GM12801 (cell line): ENCODE measurements around the gene MMGT1.

Source experiments
- CTCF ChIP-seq: IDR thresholded peaks from one replicate; pipeline ENCODE4 v1.5.1; 2011; ENCODE audit warnings: control low read depth; ENCODE audit not compliant: insufficient read length; ENCODE audit errors: extremely low read depth

MMGT1 gene

GRCh38 chrX:135974279-135974856 lies 580 bp upstream of the MMGT1 start:
- TF ChIP-seq CTCF, result no peak

- TF ChIP-seq CTCF, result no peak
These were observed 702 bp downstream of the MMGT1 start for GRCh38 chrX:135973025-135973547.

- no peak for TF ChIP-seq CTCF
These were observed 22.5 kb downstream of the MMGT1 start for GRCh38 chrX:135951291-135951690.

GRCh38 chrX:135944486-135944885 lies 29.3 kb downstream of the MMGT1 start:
- no peak for TF ChIP-seq CTCF

GRCh38 chrX:135931644-135932487 lies 41.9 kb downstream of the MMGT1 start:
- TF ChIP-seq CTCF, result no peak

GRCh38 chrX:135927897-135928296 lies 45.9 kb downstream of the MMGT1 start:
- TF ChIP-seq CTCF, result no peak

GRCh38 chrX:135923353-135923752 lies 50.4 kb downstream of the MMGT1 start:
- TF ChIP-seq CTCF, result no peak
